PC-3 (cell line): ENCODE data around the gene NPR2.

ENCODE experiments used
- EZH2 ChIP-seq: fragments of 300-600 bp; sonication (generic); IDR thresholded peaks from one replicate; pipeline ENCODE4 v1.6.1; 2017; ENCODE audit warnings: antibody characterized with exemption, mild to moderate bottlenecking, low read length; ENCODE audit not compliant: unreplicated experiment
- TF ChIP-seq, protein P1 (sequence below): fragments of 300-600 bp; sonication (generic); conservative IDR thresholded peaks from 2 replicates; pipeline ENCODE4 v1.5.1; 2017; ENCODE audit warnings: antibody characterized with exemption, low read depth, mild to moderate bottlenecking, low read length

DNA sequence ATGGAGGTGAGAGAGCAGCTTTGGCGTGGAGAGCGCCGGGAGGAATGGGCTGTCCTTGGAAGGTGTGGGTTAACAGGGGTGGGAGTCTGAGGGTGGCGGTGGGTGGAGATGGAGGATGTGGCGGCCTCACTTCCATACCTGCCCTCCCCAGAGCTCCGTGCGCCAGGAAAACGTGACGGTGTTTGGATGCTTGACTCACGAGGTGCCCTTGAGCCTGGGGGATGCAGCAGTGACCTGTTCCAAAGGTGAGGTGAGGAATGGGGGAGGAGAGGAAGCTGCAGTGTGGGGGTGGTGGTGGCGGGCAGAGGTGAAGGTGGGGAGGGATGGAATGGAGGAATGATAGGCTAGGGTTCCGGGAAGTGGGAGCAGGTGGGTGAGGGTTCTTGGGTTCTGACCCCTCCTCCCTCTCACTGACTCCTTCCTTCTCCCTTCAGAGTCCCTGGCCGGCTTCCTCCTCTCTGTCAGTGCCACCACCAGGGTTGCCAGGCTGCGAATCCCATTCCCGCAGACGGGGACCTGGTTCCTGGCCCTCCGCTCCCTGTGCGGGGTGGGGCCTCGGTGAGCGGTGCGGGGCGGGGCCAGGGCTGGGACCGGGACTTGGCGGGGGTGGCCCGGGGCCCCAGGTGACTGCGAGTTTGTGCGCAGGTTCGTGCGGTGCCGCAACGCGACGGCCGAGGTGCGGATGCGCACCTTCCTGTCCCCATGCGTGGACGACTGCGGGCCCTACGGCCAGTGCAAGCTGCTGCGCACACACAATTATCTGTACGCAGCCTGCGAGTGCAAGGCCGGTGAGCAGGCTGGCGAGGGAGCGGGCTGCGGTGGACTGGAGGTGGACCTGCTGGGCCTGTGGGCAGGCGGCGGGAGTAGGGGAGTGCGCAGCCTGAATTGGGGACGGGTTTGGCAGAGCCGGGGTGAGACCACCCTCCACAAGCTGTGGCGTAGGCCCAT is 54.7 kb downstream of the NPR2 start:
- TF ChIP-seq, protein P1, sequence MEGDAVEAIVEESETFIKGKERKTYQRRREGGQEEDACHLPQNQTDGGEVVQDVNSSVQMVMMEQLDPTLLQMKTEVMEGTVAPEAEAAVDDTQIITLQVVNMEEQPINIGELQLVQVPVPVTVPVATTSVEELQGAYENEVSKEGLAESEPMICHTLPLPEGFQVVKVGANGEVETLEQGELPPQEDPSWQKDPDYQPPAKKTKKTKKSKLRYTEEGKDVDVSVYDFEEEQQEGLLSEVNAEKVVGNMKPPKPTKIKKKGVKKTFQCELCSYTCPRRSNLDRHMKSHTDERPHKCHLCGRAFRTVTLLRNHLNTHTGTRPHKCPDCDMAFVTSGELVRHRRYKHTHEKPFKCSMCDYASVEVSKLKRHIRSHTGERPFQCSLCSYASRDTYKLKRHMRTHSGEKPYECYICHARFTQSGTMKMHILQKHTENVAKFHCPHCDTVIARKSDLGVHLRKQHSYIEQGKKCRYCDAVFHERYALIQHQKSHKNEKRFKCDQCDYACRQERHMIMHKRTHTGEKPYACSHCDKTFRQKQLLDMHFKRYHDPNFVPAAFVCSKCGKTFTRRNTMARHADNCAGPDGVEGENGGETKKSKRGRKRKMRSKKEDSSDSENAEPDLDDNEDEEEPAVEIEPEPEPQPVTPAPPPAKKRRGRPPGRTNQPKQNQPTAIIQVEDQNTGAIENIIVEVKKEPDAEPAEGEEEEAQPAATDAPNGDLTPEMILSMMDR: no peak
- no peak for TF ChIP-seq EZH2
